Right ventricle myocardium inferior (tissue), 1 donor: ENCODE data around the gene CHL1. TPM values are rescaled to one million over a fixed set of nuclear protein-coding genes. Genes with fewer than 3 reads are reported as not detected.
A peak's percentile ranks its signal among the peaks of the same experiment; 100 is the strongest.

ENCODE experiments used
- ATAC-seq: fragments of 200-7000 bp; cut with Tn5 transposase; one replicate; pipeline ENCODE4 v1.9.1; 2020; ENCODE audit warnings: mild to moderate bottlenecking, moderate library complexity
- DNase-seq: peaks from one replicate; pipeline ENCODE4 v3.0.0; 2021; ENCODE audit errors: missing footprints
- intact Hi-C: fragments of 100-400 bp; cut with DNase I; formaldehyde crosslinking; loops from one replicate; pipeline ENCODE4 v1.11.0; 2022
- total RNA-seq: library from RNA; stranded (reverse); fragmentation: NEBNext Ultra II Directional; extraction: Animal tissue kit (Norgen Biotek cat#: 25700); gene quantifications from one replicate; pipeline ENCODE4 v1.2.1, GENCODE V29; 2021
- donor health status: DM: no; HTN: yes; CAD: no; lungs with severe emphysema.

CHL1 gene
- total RNA-seq, 1 donor from 2014 or later: 24.8 TPM

DNA sequence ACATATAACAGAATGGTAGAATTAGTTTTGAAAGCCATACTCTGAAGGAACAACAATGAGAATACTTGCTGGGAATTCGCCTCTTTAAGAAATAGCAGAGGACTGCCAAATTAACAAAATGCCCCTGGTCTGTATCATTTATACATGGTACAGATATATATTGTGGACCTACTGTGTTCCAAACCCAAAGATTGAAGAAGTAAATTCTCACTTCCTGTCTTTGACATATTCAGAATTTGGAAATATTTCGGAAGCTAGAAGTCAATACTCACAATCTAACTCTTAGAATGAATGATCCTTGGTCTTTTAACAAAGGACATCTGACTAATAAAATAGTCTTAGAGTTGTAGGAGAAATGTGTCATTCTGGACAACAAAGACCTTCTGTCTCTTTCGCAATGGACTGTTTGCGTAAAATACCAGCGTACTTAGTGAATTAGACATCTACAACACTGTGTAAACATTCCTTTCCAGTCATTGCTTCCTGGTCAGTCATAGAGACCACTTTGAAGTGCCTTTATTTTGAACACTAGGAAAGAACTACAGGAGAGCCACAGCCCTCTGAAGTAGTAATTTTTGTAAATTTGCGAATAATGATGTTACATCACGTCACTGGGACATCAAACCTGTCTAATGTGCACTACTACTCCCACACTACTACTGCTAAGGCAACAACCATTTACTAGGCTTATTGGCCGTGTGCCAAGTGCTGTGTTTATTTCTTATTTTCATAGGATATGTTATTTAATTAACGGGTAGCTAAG, 68.0 kb downstream of the CHL1 start:
- ATAC-seq (no peak), DNase-seq (no peak)
- intact Hi-C loops: no loop called here

DNA sequence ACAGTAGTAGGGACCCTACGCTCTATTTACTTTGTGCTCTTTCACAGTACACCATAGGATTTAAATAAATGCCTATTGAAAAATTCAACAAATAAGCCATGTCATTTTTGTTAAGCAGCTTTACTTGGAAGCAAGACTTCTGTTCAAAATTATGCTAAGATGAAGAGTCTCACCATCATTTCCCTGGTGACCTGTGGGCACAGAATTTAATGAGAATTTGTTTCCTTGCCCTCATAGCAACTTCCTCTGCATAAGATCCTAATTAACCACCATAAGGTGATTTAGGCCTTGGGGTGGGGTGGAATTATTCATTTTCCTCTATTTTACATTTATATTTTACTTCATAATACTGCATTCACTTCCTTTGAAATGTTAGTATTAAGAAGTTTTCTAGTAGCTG, 70.5 kb downstream of the CHL1 start:
- no peak for ATAC-seq
- no peak for DNase-seq
- intact Hi-C loops: no loop called here

DNA sequence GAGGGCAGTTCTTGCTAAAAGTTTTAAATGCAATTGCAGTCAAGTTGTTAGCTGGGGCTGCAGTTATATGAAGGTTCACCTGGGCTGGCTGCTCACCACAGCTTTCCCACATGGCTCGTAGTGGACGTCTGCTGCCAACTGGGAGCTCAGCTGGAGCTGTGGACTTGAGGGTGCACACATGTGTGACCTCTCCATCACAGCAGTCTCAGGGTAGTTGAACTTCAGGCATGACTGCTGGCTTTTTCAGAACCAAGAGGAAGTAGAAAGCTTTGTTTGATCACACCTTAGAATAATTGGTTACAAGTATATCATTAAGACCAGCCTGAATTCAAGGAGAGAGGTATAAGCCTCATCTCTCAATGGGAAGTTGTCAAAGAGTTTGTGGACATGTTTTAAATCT, 74.1 kb downstream of the CHL1 start:
- ATAC-seq (no peak), DNase-seq (no peak)
- intact Hi-C loops: no loop called here

DNA sequence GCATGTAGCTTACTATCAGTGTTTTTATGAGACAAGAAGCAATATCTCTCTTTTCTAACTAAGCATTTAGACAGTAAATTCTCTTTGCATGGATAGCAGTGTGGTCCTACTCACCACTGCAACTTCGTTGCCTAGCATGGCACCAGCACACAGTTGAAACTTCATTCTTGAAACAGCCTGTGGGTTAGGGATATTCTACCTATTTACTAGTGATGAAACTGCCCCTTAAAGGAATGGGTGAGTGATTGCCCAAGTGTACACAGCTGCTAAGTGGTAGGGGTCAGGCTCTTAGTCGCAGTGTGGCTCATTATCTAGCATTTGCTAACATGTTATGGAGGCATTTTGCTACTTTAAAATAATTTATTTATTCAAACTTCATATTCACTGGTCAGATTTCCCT, 78.4 kb downstream of the CHL1 start:
- DNase-seq (no peak), ATAC-seq (no peak)
- intact Hi-C loops: no loop called here

DNA sequence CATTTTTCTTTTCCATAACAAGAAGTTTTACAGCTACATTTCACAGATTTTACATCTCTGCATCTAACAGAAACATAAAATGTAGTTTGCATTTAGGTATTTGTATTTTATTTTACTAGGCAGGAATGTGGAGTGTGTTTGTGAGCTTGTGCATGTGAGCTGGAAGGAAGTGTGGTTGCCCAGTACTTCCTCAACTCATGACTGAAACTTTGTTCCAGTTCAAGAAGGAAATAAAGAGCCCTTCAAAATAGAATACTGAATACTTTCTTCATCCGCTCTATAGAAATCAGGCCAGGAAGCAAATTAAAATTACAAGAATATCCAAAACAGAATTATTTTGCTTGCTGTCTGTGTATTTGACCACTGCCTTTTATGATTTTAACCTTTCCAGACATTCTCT, 81.3 kb downstream of the CHL1 start:
- intact Hi-C loops: no loop called here
- DNase-seq: no peak
- ATAC-seq: no peak

DNA sequence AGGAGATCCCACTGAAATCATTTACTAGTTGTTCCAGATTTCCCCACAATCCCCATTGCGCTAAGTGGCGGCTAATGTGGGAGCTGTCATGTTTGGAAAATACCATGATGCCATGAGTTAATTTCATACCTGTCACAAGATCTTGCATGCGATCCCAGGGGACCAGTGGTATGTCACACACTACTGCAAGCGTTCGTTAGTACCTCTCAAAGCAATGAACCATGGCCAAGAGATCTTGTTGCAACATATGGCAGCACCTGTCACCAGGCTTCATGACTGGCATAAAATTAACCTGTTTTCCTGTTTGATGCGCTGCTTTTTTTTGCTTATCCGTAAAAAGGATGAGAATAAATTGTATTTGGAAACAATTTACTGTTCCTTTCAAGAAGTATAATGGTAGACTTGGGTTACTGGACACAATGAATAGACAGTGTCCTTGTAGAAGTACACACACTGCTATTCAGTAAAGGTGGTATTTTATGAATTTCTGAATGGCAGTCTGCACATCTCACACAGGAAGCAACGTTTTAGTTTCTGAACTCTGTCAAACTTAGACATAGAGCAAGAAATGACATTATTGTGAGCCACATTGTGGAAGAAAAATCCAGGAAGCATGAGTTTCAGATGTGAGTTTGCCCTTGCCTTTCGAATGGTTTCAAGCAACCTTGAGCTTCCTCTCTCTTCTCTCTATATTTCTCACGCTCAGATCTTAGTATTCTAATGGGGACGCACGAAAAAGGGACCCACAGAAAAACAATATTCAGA, 81.9 kb downstream of the CHL1 start:
- intact Hi-C loops: no loop called here
- ATAC-seq (no peak), DNase-seq (no peak)

DNA sequence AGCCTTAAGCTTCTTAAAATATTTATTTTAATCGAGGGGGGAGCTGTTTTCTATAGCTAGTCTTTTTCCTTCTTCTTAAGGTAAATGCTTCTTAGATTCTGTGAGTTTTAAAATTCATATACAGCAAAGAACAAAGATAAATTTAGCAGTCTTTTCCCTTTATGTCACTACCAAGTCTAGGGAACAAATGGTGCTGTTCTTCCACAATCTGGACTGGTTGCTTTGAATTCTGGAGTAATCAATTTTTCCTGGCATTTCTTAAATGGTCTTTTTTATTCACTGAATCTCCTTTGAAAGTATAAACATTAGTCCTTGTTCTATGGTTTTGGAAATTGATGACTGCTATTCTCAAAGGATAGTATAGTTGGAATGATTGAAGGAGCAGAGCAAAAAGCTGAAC, 82.8 kb downstream of the CHL1 start:
- no peak for ATAC-seq
- no peak for DNase-seq
- intact Hi-C loops: no loop called here

DNA sequence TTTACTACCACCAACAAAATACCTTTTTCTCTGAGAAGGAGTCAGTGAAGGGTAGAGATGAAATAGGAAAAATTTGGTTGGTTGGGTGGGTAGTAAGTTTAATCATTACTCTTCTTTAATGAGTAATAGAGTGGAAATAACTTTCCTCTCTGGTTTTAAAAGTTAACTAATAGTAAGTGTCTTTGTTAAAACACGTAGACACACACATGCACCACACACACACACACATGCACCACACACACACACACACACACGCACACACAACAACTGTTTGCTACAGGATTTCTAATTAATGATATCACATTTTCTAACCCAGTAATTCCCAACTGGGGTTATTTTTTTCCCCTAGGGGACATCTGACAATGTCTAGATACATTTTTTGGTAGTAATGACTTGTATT, 84.1 kb downstream of the CHL1 start:
- ATAC-seq (no peak), DNase-seq (no peak)
- intact Hi-C loops: no loop called here

DNA sequence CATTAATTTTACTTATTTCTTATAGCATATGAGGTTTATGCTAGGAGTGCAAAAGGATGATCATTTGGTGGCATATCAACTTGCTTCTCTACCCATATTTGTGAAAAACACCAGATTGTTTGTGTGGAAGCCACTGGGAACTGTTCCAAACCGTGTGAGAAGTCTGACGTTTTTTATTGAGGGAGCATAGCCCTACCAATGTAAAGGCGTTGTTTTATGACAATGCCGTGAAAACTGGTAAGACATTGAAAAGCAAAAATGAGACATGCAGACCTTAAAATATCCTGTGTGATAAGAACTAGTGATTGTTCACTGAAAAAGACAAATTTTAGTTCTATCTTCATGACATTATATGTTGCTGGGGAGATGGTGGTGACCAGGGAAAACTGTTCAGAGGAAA, 87.8 kb downstream of the CHL1 start:
- ATAC-seq (no peak), DNase-seq (no peak)
- intact Hi-C loops: no loop called here

DNA sequence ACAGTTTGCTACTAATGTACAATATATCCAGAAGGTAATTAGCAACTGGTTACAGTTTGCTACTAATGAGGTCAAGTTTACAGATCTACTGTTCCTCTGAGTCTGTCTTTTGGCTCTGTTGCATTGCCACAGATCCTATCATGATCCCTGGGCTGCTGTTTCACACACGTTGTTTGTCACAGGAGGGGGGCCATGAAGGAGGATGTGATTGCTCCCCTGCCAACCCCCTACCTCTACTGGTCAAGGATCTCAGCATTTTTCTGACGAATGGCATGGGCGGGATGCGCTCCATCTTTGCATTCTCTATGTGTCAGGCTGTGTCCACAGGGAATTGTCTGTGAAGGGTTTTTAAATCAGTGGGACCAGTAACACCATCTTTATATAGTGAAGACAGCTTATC, 91.9 kb downstream of the CHL1 start:
- ATAC-seq (no peak), DNase-seq (no peak)
- intact Hi-C loops: no loop called here

DNA sequence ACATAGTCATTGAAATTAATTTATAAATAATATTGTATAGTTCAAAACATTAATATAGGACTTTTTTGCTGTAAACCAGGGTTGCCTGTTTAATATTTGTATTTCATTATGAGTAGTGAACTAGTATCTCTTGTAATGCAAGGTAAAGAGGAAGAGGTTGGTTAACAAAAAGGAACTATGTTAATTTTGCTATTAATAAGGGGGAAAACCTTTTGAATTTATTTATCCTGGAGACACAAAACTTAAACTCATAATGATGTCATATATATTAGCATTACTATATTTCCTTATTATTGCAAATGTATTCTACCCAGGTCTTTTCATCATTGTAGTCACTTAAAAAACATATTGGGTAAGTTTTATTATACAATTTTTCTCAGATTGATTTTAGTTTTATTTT, 94.5 kb downstream of the CHL1 start:
- intact Hi-C loops: no loop called here
- ATAC-seq (no peak), DNase-seq (no peak)

DNA sequence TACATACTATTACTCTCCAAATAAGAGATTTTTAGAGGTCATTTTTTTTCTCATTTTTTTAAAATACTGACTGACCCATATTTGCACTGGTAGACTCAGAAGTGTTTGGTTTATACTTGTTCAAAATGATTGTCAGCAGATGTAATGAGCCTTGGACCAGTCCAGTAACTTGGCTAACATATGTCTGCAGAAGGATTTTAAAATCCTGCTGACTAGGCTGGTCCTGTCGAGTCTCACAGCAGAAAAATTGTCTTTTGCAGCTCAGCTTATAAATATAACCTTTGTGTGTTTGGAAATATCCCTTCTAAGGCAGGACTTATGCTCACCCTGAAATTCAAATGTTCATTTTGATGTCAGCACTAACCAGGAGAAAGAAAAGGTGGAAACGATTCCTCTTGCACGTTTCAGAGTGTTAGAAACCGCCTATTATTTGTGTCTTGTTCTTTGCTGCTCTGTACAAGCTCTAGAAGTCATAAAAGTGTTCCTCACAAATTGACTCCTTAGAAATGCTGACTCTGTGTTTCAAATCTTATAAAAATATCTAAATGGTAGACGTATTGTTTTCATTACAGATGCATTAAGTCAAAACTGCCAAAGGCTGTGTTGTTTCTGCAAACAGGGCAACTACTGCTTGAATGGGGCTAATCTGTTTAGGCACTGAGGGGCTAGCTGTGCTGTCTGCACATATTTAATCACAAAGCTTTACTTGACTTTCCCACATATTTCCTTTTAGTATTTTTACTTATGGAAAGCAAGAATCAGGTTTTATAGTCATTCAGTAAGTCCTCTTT, 95.3 kb downstream of the CHL1 start:
- no peak for ATAC-seq
- DNase-seq: no peak
- intact Hi-C loops: no loop called here

DNA sequence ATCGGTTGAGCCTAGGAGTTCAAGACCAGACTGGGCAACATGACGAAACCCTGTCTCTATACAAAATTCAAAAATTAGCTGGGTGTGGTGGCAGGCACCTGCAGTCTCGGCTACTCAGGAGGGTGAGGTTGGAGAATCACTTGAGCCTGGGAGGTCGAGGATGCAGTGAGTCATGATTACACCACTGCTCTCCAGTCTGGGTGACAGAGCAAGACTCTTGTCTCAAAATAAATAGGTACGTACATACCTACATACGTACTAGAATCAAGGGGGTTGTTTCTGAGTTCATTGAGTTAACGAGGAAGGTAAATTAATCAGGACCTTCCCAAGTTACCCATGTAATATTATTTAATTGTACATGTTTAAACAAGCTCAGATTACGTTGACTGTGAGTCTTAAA, 97.5 kb downstream of the CHL1 start:
- ATAC-seq: no peak
- intact Hi-C loops: no loop called here
- no peak for DNase-seq

DNA sequence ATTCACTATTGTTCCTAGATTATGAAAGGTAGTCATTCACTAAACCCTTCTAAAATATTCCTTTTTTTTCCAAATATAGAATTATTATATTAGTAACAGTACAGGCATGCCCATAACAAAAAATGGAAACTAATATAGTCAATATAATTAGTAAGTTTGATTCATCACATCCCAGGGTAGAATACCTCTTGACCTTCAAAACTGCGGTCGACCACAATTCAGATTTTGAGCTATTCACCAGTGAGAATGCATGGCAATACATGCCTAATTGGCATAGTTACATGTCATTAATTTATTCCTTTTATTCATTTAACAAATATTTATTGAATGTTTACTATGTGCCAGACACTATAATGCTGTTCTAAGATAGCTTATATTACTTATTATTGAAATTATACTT, 98.0 kb downstream of the CHL1 start:
- no peak for ATAC-seq
- intact Hi-C loops: no loop called here
- DNase-seq: no peak

DNA sequence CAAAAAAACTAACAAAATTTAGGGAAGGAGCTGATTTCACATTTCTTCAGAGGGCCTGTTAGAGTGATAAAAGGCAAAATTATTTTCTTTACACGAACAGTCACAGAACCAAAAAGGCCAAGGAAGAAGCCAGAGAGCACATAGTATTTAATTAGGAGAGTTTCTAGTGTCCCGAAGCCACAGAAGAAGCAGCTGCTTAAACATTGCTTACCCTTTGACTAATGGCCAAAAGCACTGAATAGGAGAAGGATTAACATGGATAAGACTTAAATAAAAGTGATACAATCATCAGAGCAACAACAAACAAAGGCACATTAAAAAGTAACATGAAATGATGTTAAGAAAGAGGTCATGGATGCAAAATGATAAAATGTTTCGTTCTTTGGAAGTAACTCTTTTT, 98.6 kb downstream of the CHL1 start:
- intact Hi-C loops: no loop called here
- no peak for DNase-seq
- ATAC-seq: no peak

DNA sequence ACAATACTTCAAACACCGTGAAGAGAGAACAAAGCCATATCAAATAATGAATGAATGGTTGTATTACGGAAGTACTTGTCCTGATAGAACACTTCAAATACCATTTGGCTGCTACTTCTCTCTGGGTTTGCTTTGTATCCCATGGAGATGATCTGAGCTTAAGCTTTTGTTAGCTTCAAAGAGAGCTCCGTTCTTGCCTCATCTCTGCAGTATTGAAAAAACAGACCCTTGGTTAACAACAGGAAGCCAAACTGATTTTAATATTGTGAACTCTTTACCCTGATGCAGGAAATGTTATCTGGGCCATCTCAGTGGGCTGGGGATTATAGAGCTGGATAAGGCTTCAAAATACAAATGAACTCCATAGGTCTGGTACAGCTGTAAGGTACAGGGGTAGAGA, 101.0 kb downstream of the CHL1 start:
- intact Hi-C loops: no loop called here
- DNase-seq (no peak), ATAC-seq (no peak)

DNA sequence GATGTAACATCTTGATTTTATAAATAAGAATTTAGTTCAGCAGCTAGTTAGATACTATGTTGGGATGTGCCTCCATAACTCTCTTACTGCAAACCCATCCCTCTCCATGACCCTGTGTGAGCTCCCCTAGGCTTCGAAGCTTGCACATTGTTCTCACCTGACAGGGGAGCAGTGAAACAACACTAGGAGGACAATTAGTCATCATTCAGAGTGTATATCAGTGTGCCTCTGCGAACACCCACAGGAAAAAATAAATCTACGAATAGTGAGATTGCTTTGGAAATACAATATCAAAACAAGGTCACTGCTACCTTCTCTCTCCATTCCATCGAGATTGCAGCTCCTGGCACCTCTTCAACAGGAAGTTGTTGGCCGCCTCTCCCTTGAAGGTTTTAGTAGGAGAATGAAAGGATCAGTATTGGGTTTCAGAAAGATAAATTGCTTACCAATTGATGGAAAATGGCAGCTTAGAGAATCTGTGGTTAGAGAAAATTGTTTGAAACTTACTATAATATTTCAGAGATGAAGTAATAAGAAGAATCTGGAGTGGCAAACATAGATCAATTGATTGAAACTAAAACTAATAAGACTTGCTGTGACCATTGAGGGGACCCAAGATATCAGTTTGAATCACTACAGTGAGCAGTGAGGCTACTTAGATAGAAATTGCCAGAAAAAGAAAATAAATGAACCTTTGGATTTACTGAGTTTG, 103.2 kb downstream of the CHL1 start:
- DNase-seq (no peak), ATAC-seq (no peak)
- intact Hi-C loops: no loop called here

DNA sequence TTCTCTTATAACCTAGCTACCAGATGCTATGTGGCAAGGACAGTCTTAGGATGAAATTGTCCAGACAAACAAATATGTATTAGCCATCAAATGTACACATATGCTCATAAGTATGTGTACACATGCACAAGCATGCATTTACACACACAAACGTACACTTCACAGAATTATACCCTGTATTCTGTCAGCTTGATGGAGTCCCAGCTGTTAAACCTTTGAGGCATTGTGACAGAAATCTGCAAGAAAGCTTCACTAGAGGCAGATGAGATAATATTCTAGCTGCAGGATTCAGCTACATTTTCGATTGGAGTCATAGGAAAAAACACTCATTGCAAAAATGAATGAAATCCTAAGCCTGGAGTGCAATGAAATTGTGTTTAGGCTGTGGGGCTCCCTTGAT, 110.6 kb downstream of the CHL1 start:
- ATAC-seq: no peak
- no peak for DNase-seq
- intact Hi-C loops: no loop called here

DNA sequence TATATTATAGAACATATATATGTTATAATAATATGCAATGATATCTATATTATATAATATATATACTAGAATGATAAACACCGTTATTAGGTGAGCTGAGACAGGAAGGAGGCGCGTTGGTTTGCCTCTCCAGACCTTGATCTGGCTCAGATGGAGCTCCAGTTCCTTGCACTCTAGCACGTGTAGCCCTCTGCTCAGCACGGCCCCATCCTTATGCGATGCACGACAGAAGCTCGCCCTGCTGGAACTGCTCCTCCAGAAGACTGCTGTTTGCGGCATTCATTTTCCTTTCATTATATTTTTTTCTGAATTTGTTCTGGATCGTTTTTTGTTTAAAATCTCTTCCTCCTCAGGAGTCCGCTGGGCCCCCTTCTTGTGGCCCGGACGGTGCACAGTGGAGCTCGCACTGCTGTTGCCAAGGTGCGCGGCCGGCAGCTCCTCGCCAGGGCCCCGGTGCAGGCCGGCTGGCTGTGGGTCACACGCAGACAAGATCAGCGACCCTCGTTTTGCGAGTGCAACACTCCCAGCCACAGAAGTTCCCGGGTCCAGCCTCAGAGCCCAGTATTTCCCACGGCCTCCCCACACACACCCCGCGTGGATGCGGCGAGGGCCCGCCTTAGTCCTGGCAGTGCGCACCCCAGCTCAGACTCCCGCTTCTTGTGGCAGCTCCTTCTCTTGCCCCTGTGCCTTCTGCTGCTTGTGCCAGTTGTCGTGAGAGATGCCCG, 112.2 kb downstream of the CHL1 start:
- ATAC-seq (no peak), DNase-seq (peak; percentile 59)
- intact Hi-C loops: no loop called here
